Pulmonary artery endothelial cell (primary cell): ENCODE results near the gene PEPD. TPM values are rescaled to one million over a fixed set of nuclear protein-coding genes. Genes with fewer than 3 reads are reported as not detected.

Experiments
- DNase-seq: peaks from one replicate; pipeline ENCODE4 v3.0.0-alpha.2; 2011; ENCODE audit warnings: low read depth, low spot score
- total RNA-seq: library from RNA; depleted of rRNA; stranded (reverse); fragments of >200 nt; gene quantifications from 2 replicates; pipeline ENCODE4 v1.2.3, GENCODE V29; 2014

The PEPD gene
- total RNA-seq, 1 donor from 2014 or later: 56.1 TPM

- DNase-seq: no peak
These were observed 112.8 kb downstream of the PEPD start for GRCh38 chr19:33408538-33409434.

GRCh38 chr19:33408116-33408515 lies 113.5 kb downstream of the PEPD start:
- no peak for DNase-seq

GRCh38 chr19:33407716-33408115 lies 113.9 kb downstream of the PEPD start:
- DNase-seq: no peak

DNA sequence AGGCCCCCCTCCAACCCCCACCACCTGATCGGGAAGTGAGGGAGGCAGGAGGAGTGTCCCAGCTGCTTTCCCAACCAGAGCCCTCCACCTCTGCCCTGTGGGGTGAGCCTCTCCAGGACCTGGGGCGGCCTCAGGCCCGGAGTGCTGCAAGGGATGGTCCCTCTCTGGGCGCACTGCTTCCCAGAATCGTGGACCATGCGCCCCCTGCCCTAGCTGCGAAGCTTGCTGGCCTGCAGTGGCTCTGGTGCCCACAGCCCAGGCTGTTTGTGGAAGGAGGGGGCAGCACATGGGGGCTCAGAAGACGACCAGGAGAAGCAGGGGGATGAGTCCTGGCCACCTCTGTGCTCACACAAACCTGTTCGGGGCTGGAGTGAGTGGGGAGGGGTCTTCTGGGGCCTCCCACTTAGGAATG lies 114.4 kb downstream of the PEPD start:
- no peak for DNase-seq

GRCh38 chr19:33406521-33407139 lies 115.0 kb downstream of the PEPD start:
- no peak for DNase-seq

- no peak for DNase-seq
These were observed 115.8 kb downstream of the PEPD start for GRCh38 chr19:33405553-33406461.

- no peak for DNase-seq
These were observed 116.4 kb downstream of the PEPD start for GRCh38 chr19:33405254-33405552.

DNA sequence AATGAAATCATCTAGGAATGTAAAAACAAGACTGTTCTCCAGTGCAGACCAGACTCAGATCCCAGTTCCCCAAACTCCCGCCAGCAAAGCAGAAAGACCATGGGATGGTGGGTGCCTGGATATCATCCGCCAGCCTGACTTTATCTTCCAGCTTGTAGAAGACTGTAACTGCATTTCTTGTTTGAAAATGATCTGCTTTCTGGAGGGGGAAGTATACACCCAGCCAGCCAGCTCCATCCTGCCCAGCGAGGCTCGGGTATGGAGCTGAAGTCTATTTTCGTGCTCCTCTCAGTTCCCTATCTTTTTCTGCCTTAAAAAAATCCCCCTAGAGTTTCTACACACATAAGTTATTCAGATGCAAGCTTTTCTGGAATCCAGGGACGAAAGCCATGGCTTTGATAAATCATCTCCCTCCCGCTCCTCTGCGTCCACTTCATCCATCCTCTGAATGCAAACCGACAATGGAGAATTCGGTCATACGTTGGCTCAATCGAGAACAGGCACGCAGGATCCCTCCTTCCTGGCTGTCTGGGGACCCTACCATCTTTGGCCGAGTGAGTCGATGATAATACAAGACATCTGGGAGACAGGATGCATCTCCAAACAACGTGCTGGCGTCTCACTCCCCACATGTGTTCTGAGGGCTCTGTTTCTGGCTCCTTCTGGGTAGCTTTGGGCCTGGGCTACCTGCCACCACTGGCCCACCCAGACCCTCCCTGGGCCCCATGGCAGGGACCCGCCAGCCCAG lies 116.9 kb downstream of the PEPD start:
- no peak for DNase-seq

- no peak for DNase-seq
These were observed 117.7 kb downstream of the PEPD start for GRCh38 chr19:33403973-33404304.

GRCh38 chr19:33403221-33403972 lies 118.2 kb downstream of the PEPD start:
- DNase-seq: no peak

GRCh38 chr19:33402421-33403220 lies 119.0 kb downstream of the PEPD start:
- DNase-seq: no peak

GRCh38 chr19:33401683-33402420 lies 119.7 kb downstream of the PEPD start:
- DNase-seq: no peak

GRCh38 chr19:33400856-33401682 lies 120.5 kb downstream of the PEPD start:
- DNase-seq: no peak

GRCh38 chr19:33399745-33400681 lies 121.6 kb downstream of the PEPD start:
- DNase-seq: no peak

GRCh38 chr19:33399081-33399744 lies 122.4 kb downstream of the PEPD start:
- no peak for DNase-seq

DNA sequence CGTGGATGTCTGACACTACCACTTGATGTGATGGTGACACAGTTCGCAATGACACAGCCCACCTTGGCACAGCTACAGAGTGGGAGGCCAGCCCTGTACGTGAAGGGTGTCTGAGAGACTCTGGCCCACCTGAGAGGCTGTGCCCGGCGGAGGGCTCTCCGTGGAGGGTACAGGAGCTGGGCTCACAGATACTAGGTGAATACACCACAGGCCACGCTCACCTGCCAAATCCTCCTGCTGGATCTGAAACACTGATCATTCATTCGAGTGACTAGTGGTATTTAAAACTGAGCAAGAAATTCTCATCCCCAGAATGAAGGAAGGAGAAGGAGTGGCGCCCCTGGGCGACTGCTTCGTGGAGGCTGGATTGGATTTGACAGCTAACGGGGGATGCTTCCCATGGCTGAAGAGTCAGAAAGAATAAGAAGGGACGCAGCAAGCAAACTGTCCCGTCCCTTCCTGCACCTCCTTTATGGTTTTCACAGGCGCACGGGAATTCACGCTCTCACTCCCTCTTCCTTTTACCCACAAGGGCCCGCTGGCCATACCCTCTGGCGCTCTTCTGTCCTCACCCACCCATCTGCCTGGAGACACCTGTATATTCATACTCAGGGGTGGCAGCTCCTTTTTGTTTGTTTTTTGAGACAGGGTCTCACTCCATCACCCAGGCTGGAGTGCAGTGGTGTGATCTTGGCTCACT lies 123.1 kb downstream of the PEPD start:
- DNase-seq: no peak
